Endothelial cell (in vitro differentiated cells): ENCODE results near the gene PDHB. TPM values are rescaled to one million over a fixed set of nuclear protein-coding genes. Genes with fewer than 3 reads are reported as not detected.

ENCODE experiments used
- DNase-seq: peaks from one replicate; pipeline ENCODE4 v3.0.0; 2021; ENCODE audit warnings: low spot score
- H3K27ac Mint-ChIP-seq: one replicate; pipeline ENCODE4 v1.8.0; 2021; ENCODE audit warnings: mixed read lengths, inconsistent platforms; ENCODE audit not compliant: unreplicated experiment
- H3K27me3 Mint-ChIP-seq: one replicate; pipeline ENCODE4 v1.8.0; 2021; ENCODE audit warnings: mild to moderate bottlenecking, moderate library complexity, mixed read lengths, inconsistent platforms; ENCODE audit not compliant: unreplicated experiment
- H3K36me3 Mint-ChIP-seq: one replicate; pipeline ENCODE4 v1.8.0; 2021; ENCODE audit warnings: mild to moderate bottlenecking, low read depth, mixed read lengths, inconsistent platforms; ENCODE audit not compliant: unreplicated experiment
- H3K4me1 Mint-ChIP-seq: one replicate; pipeline ENCODE4 v1.8.0; 2021; ENCODE audit warnings: mild to moderate bottlenecking, mixed read lengths, inconsistent platforms; ENCODE audit not compliant: unreplicated experiment
- H3K4me3 Mint-ChIP-seq: one replicate; pipeline ENCODE4 v1.8.0; 2021; ENCODE audit warnings: mild to moderate bottlenecking, mixed read lengths, inconsistent platforms; ENCODE audit not compliant: unreplicated experiment
- H3K9me3 Mint-ChIP-seq: one replicate; pipeline ENCODE4 v1.8.0; 2021; ENCODE audit warnings: mixed read lengths, inconsistent platforms; ENCODE audit not compliant: unreplicated experiment
- CTCF ChIP-seq: fragments of 200-600 bp; sonication (generic); IDR thresholded peaks from one replicate; pipeline ENCODE4 v1.5.0; 2021; ENCODE audit warnings: antibody characterized with exemption; ENCODE audit not compliant: unreplicated experiment
- total RNA-seq: library from RNA; stranded (reverse); fragmentation: NEBNext Ultra II Directional; extraction: Animal tissue kit (Norgen Biotek cat#: 25700); gene quantifications from one replicate; pipeline ENCODE4 v1.2.1, GENCODE V29; 2021; ENCODE audit not compliant: unreplicated experiment

The PDHB gene
- total RNA-seq, 1 donor from 2014 or later = 72.8 TPM

GRCh38 chr3:58474967-58475578, 41.4 kb upstream of the PDHB start:
- peaks cover 15% of the 10 kb centered on the region for H3K4me1 Mint-ChIP-seq
- DNase-seq = no peak
- H3K27ac Mint-ChIP-seq = no peak overlapping the region
- no peaks in the 10 kb centered on the region for H3K9me3 Mint-ChIP-seq
- H3K4me3 Mint-ChIP-seq = no peak overlapping the region
- no peak for TF ChIP-seq CTCF
- H3K36me3 Mint-ChIP-seq = no peaks in the 10 kb centered on the region
- peaks cover 1% of the 10 kb centered on the region for H3K27me3 Mint-ChIP-seq

- TF ChIP-seq CTCF = no peak
- H3K27ac Mint-ChIP-seq = no peak overlapping the region
- H3K9me3 Mint-ChIP-seq = no peaks in the 10 kb centered on the region
- H3K4me1 Mint-ChIP-seq = peaks cover 15% of the 10 kb centered on the region
- H3K4me3 Mint-ChIP-seq = peak overlapping the region; percentile 51
- H3K36me3 Mint-ChIP-seq = no peaks in the 10 kb centered on the region
- peaks cover 1% of the 10 kb centered on the region for H3K27me3 Mint-ChIP-seq
- no peak for DNase-seq
These were observed 40.8 kb upstream of the PDHB start for GRCh38 chr3:58474348-58474911.

DNA sequence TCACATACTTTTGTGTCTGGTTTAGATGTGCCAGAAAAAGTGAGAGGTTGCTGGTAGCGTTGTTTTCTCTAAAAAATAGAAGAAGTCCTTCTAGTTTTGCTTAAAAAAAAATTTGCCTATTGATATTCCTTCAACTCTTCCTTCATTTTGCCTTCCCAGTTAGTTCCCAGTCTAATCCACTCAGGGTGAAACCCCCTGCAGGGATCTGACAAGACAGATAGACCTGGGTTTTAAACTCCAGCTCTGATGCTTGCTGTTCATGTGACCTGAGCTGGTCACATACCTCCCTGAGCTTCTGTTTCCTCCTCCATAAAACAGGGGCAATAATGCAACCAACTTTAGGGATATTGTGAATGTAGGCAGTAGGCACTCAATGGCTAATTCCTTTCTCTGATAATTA, 39.6 kb upstream of the PDHB start:
- peaks cover 15% of the 10 kb centered on the region for H3K4me1 Mint-ChIP-seq
- H3K27ac Mint-ChIP-seq = no peak overlapping the region
- DNase-seq = no peak
- H3K4me3 Mint-ChIP-seq = no peak overlapping the region
- H3K27me3 Mint-ChIP-seq = no peaks in the 10 kb centered on the region
- H3K9me3 Mint-ChIP-seq = no peaks in the 10 kb centered on the region
- no peak for TF ChIP-seq CTCF
- no peaks in the 10 kb centered on the region for H3K36me3 Mint-ChIP-seq

GRCh38 chr3:58471025-58471887, 37.6 kb upstream of the PDHB start:
- TF ChIP-seq CTCF = no peak
- no peak overlapping the region for H3K27ac Mint-ChIP-seq
- H3K4me3 Mint-ChIP-seq = no peak overlapping the region
- H3K27me3 Mint-ChIP-seq = no peaks in the 10 kb centered on the region
- H3K9me3 Mint-ChIP-seq = no peaks in the 10 kb centered on the region
- peaks cover 15% of the 10 kb centered on the region for H3K4me1 Mint-ChIP-seq
- no peak for DNase-seq
- H3K36me3 Mint-ChIP-seq = no peaks in the 10 kb centered on the region
